Measurements from ENCODE around the gene FCN2. TPM values are rescaled to one million over a fixed set of nuclear protein-coding genes. Genes with fewer than 3 reads are reported as not detected.

FCN2 gene
- total RNA-seq, 1 experiment from 2014 or later = not detected

GRCh38 chr9:134883040-134883782, 2.6 kb downstream of the FCN2 start:
- Histone ChIP-seq H3K27ac (no peak overlapping the region), H3K9me3 (replicated peaks) (no peaks in the 10 kb centered on the region), H3K4me1 (replicated peaks) (no peaks in the 10 kb centered on the region), H3K36me3 (no peaks in the 10 kb centered on the region), H3K27me3 (replicated peaks) (peaks cover 9% of the 10 kb centered on the region; the same call in 1 of the 2 replicates), H3K4me3 (no peak overlapping the region)
- no peak for DNase-seq (ENCODE audit: low read depth in 1 of 2, low spot score in 2 of 2)

GRCh38 chr9:134884492-134884891, 3.9 kb downstream of the FCN2 start:
- no peaks in the 10 kb centered on the region for H3K36me3 ChIP-seq
- no peak overlapping the region for H3K4me3 ChIP-seq
- H3K9me3 ChIP-seq (replicated peaks) = no peaks in the 10 kb centered on the region
- no peak overlapping the region for H3K27ac ChIP-seq
- no peaks in the 10 kb centered on the region for H3K4me1 ChIP-seq (replicated peaks)
- no peak for DNase-seq (ENCODE audit: low read depth in 1 of 2, low spot score in 2 of 2)
- no peaks in the 10 kb centered on the region for H3K27me3 ChIP-seq (replicated peaks)

GRCh38 chr9:134885001-134885678, 4.5 kb downstream of the FCN2 start:
- DNase-seq (ENCODE audit: low read depth in 1 of 2, low spot score in 2 of 2) = no peak
- Histone ChIP-seq H3K36me3 (no peaks in the 10 kb centered on the region), H3K4me1 (replicated peaks) (no peaks in the 10 kb centered on the region), H3K27me3 (replicated peaks) (no peaks in the 10 kb centered on the region), H3K27ac (no peak overlapping the region), H3K9me3 (replicated peaks) (no peaks in the 10 kb centered on the region), H3K4me3 (no peak overlapping the region)

GRCh38 chr9:134885679-134886412, 5.2 kb downstream of the FCN2 start:
- no peaks in the 10 kb centered on the region for H3K4me1 ChIP-seq (replicated peaks)
- no peak overlapping the region for H3K27ac ChIP-seq
- no peaks in the 10 kb centered on the region for H3K36me3 ChIP-seq
- H3K27me3 ChIP-seq (replicated peaks) = no peaks in the 10 kb centered on the region
- DNase-seq (ENCODE audit: low read depth in 1 of 2, low spot score in 2 of 2) = no peak
- no peak overlapping the region for H3K4me3 ChIP-seq
- H3K9me3 ChIP-seq (replicated peaks) = no peaks in the 10 kb centered on the region

- H3K27ac ChIP-seq = no peak overlapping the region
- H3K27me3 ChIP-seq (replicated peaks) = no peaks in the 10 kb centered on the region
- no peaks in the 10 kb centered on the region for H3K4me1 ChIP-seq (replicated peaks)
- DNase-seq (ENCODE audit: low read depth in 1 of 2, low spot score in 2 of 2) = no peak
- no peaks in the 10 kb centered on the region for H3K36me3 ChIP-seq
- H3K4me3 ChIP-seq = no peak overlapping the region
- H3K9me3 ChIP-seq (replicated peaks) = no peaks in the 10 kb centered on the region
Observed at GRCh38 chr9:134886413-134886913, 5.9 kb downstream of the FCN2 start.

GRCh38 chr9:134887219-134887618, 6.6 kb downstream of the FCN2 start:
- no peak for DNase-seq (ENCODE audit: low read depth in 1 of 2, low spot score in 2 of 2)
- Histone ChIP-seq H3K4me1 (replicated peaks) (no peaks in the 10 kb centered on the region), H3K27me3 (replicated peaks) (no peaks in the 10 kb centered on the region), H3K4me3 (no peak overlapping the region), H3K36me3 (no peaks in the 10 kb centered on the region), H3K27ac (no peak overlapping the region), H3K9me3 (replicated peaks) (no peaks in the 10 kb centered on the region)

- no peaks in the 10 kb centered on the region for H3K4me1 ChIP-seq (replicated peaks)
- H3K9me3 ChIP-seq (replicated peaks) = no peaks in the 10 kb centered on the region
- no peak for DNase-seq (ENCODE audit: low read depth in 1 of 2, low spot score in 2 of 2)
- no peaks in the 10 kb centered on the region for H3K36me3 ChIP-seq
- no peaks in the 10 kb centered on the region for H3K27me3 ChIP-seq (replicated peaks)
- H3K4me3 ChIP-seq = no peak overlapping the region
- H3K27ac ChIP-seq = no peak overlapping the region
Observed at GRCh38 chr9:134887686-134888602, 7.3 kb downstream of the FCN2 start.

GRCh38 chr9:134888603-134889190, 8.1 kb downstream of the FCN2 start:
- Histone ChIP-seq H3K27me3 (replicated peaks) (no peaks in the 10 kb centered on the region), H3K4me1 (replicated peaks) (no peaks in the 10 kb centered on the region), H3K27ac (no peak overlapping the region), H3K4me3 (no peak overlapping the region), H3K9me3 (replicated peaks) (no peaks in the 10 kb centered on the region), H3K36me3 (no peaks in the 10 kb centered on the region)
- DNase-seq (ENCODE audit: low read depth in 1 of 2, low spot score in 2 of 2) = no peak

GRCh38 chr9:134889386-134890154, 9.0 kb downstream of the FCN2 start:
- no peaks in the 10 kb centered on the region for H3K9me3 ChIP-seq (replicated peaks)
- H3K36me3 ChIP-seq = no peaks in the 10 kb centered on the region
- no peak overlapping the region for H3K4me3 ChIP-seq
- no peak overlapping the region for H3K27ac ChIP-seq
- H3K27me3 ChIP-seq (replicated peaks) = no peaks in the 10 kb centered on the region
- no peak for DNase-seq (ENCODE audit: low read depth in 1 of 2, low spot score in 2 of 2)
- H3K4me1 ChIP-seq (replicated peaks) = no peaks in the 10 kb centered on the region

- peaks cover 4% of the 10 kb centered on the region for H3K4me1 ChIP-seq (replicated peaks)
- H3K27ac ChIP-seq = no peak overlapping the region
- DNase-seq (ENCODE audit: low read depth in 1 of 2, low spot score in 2 of 2) = no peak
Observed at GRCh38 chr9:134890155-134890495, 9.5 kb downstream of the FCN2 start.

GRCh38 chr9:134891053-134891452, 10.4 kb downstream of the FCN2 start:
- Histone ChIP-seq H3K36me3 (no peaks in the 10 kb centered on the region), H3K27ac (no peak overlapping the region), H3K4me3 (no peak overlapping the region), H3K27me3 (replicated peaks) (no peaks in the 10 kb centered on the region), H3K9me3 (replicated peaks) (no peaks in the 10 kb centered on the region), H3K4me1 (replicated peaks) (peaks cover 12% of the 10 kb centered on the region)
- DNase-seq (ENCODE audit: low read depth in 1 of 2, low spot score in 2 of 2) = peak in 1 of 2 experiments; percentile 20

More at GRCh38 chr9:134890155-134890495, 9.5 kb downstream of the FCN2 start:
- H3K9me3 ChIP-seq (replicated peaks) = no peaks in the 10 kb centered on the region
- no peaks in the 10 kb centered on the region for H3K36me3 ChIP-seq
- H3K27me3 ChIP-seq (replicated peaks) = no peaks in the 10 kb centered on the region
- H3K4me3 ChIP-seq = no peak overlapping the region

GRCh38 chr9:134891713-134892112, 11.1 kb downstream of the FCN2 start:
- Histone ChIP-seq H3K4me1 (replicated peaks) (peaks cover 18% of the 10 kb centered on the region), H3K36me3 (no peaks in the 10 kb centered on the region), H3K4me3 (no peak overlapping the region), H3K27me3 (replicated peaks) (no peaks in the 10 kb centered on the region), H3K27ac (no peak overlapping the region), H3K9me3 (replicated peaks) (no peaks in the 10 kb centered on the region)
- no peak for DNase-seq (ENCODE audit: low read depth in 1 of 2, low spot score in 2 of 2)
